SU-DHL-6 (cell line): Measurements from ENCODE around the gene FAM200A.
"Not testable (repeated sequence)": the region's sequence is repeated elsewhere in the genome, so short reads cannot be mapped to it uniquely, and the experiment has no call there.

Experiments used
- H2AFZ ChIP-seq: fragments of 200-600 bp; sonication (generic); 2 replicates; pipeline ENCODE4 v1.6.1; 2014; ENCODE audit warnings: low read depth, mild to moderate bottlenecking, moderate library complexity, mixed read lengths, antibody characterized with exemption, low read length; ENCODE audit not compliant: severe bottlenecking
- H3F3A ChIP-seq: fragments of 200-600 bp; shearing (Covaris generic); 2 replicates; pipeline ENCODE4 v1.6.0; 2016; ENCODE audit warnings: antibody characterized with exemption, mild to moderate bottlenecking; ENCODE audit not compliant: insufficient read depth
- H3K27ac ChIP-seq: fragments of 200-600 bp; sonication (generic); 2 replicates; pipeline ENCODE4 v1.5.1; 2016; ENCODE audit warnings: low read depth, mild to moderate bottlenecking, low read length, moderate library complexity, mixed read lengths
- H3K27me3 ChIP-seq: fragments of 200-600 bp; sonication (generic), shearing (Covaris generic); 2 replicates; pipeline ENCODE4 v1.6.0; 2014; ENCODE audit warnings: mild to moderate bottlenecking, low read length
- H3K36me3 ChIP-seq: fragments of 200-600 bp; sonication (generic); 2 replicates; pipeline ENCODE4 v1.6.1; 2014; ENCODE audit warnings: mild to moderate bottlenecking, low read length, mixed read lengths
- H3K4me2 ChIP-seq: fragments of 300-600, 200-600 bp; shearing (Covaris generic), sonication (generic); 2 replicates; pipeline ENCODE4 v1.6.0; 2014; ENCODE audit warnings: low read length, low read depth, mild to moderate bottlenecking; ENCODE audit not compliant: poor library complexity, severe bottlenecking
- H3K4me3 ChIP-seq: fragments of 200-600 bp; sonication (generic); 2 replicates; pipeline ENCODE4 v1.5.1; 2014; ENCODE audit warnings: antibody characterized with exemption, low read length, mild to moderate bottlenecking, mixed read lengths; ENCODE audit not compliant: insufficient read depth, poor library complexity, severe bottlenecking
- H3K79me2 ChIP-seq: fragments of 200-600 bp; sonication (generic); 2 replicates; pipeline ENCODE4 v1.6.1; 2014; ENCODE audit warnings: mild to moderate bottlenecking, low read length, moderate library complexity; ENCODE audit not compliant: insufficient read depth
- H3K9ac ChIP-seq: fragments of 200-600 bp; sonication (generic); 2 replicates; pipeline ENCODE4 v1.7.0; 2014; ENCODE audit warnings: mild to moderate bottlenecking, low read length
- H3K9me2 ChIP-seq: fragments of 200-600 bp; sonication (generic); replicated peaks from 2 replicates; pipeline ENCODE4 v1.6.1; 2014; ENCODE audit warnings: low read length; ENCODE audit not compliant: insufficient read depth
- H3K9me3 ChIP-seq: fragments of 200-600 bp; sonication (generic); 2 replicates; pipeline ENCODE4 v1.6.1; 2014; ENCODE audit warnings: low read length, mixed read lengths; ENCODE audit not compliant: insufficient read depth
- H4K20me1 ChIP-seq: fragments of 200-600 bp; sonication (generic); 2 replicates; pipeline ENCODE4 v1.6.1; 2014; ENCODE audit warnings: low read depth, mild to moderate bottlenecking, antibody characterized with exemption, low read length, moderate library complexity, mixed read lengths
- EZH2phosphoT487 ChIP-seq: fragments of 200-600 bp; sonication (generic), shearing (Covaris generic); conservative IDR thresholded peaks from 2 replicates; pipeline ENCODE4 v1.6.1; 2018; ENCODE audit warnings: mild to moderate bottlenecking, antibody characterized with exemption, low read length, moderate library complexity, mixed read lengths
- TF ChIP-seq, protein P1 (sequence below): fragments of 200-600 bp; sonication (generic); IDR thresholded peaks from one replicate; pipeline ENCODE4 v1.5.1; 2017; ENCODE audit warnings: antibody characterized with exemption, mild to moderate bottlenecking, low read length, moderate library complexity; ENCODE audit not compliant: insufficient read depth, poor library complexity, severe bottlenecking

FAM200A gene

DNA sequence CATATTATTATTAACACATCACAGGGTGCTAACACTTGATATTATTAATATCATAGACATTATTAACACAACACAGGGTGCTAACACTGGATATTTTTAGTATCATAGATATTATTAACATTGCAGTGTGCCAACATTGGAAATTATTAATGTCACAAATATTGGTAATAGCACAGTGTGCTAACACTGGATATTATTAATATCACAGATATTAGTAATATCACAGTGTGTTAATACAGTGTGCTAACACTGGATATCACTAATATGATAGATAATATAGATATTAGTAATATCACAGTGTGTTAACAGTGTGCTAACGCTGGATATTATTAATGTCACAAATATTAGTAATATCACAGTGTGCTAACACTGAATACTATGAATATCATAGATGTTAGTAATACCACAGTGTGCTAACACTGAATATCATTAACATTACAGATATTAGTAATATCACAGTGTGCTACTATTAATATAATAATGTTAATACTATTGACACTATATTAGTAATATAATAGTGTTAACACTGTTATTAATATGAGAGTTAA lies 44.6 kb upstream of the FAM200A start:
- Histone ChIP-seq H3K9ac (no peak overlapping the region), H3K4me2 (no peak overlapping the region), H3K4me3 (no peak overlapping the region), H3F3A (no peaks in the 10 kb centered on the region), H2AFZ (no peak overlapping the region), H3K9me3 (no peaks in the 10 kb centered on the region), H3K79me2 (no peaks in the 10 kb centered on the region), H3K36me3 (no peaks in the 10 kb centered on the region), H4K20me1 (no peaks in the 10 kb centered on the region), H3K27ac (no peak overlapping the region), H3K9me2 (no peaks in the 10 kb centered on the region), H3K27me3 (no peaks in the 10 kb centered on the region; the same call in 1 of the 2 replicates)
- TF ChIP-seq, protein P1, sequence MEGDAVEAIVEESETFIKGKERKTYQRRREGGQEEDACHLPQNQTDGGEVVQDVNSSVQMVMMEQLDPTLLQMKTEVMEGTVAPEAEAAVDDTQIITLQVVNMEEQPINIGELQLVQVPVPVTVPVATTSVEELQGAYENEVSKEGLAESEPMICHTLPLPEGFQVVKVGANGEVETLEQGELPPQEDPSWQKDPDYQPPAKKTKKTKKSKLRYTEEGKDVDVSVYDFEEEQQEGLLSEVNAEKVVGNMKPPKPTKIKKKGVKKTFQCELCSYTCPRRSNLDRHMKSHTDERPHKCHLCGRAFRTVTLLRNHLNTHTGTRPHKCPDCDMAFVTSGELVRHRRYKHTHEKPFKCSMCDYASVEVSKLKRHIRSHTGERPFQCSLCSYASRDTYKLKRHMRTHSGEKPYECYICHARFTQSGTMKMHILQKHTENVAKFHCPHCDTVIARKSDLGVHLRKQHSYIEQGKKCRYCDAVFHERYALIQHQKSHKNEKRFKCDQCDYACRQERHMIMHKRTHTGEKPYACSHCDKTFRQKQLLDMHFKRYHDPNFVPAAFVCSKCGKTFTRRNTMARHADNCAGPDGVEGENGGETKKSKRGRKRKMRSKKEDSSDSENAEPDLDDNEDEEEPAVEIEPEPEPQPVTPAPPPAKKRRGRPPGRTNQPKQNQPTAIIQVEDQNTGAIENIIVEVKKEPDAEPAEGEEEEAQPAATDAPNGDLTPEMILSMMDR, result no peak
- no peak for TF ChIP-seq EZH2phosphoT487

DNA sequence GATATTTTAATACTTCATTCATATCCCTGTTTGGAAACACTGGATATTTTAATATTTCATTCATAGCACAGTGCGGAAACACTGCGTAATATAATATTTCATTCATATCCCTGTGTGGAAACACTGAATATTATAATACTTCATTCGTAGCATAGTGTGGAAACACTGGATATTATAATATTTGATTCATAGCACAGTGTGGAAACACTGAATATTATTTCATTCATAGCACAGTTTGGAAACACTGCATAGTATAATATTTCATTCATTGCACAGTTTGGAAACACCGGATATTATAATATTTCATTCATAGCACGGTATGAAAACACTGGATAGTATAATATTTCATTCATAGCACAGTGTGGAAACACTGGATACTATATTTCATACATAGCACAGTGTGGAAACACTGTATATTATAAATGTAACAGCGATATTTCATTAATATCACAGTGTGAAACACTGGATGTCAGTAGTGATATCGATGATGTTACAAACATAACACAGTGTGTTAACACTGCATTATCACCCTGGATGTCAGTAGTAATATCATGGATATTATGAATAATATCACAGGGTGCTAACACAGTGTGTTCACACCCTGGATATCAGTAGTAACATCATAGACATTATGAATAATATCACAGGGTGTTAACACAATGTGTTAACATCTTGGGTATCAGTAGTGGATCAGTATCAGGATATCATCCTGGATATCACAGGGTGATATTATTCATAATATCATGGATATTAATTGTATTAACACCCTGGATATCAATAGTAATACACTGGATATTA lies 43.2 kb upstream of the FAM200A start:
- Histone ChIP-seq H4K20me1 (no peaks in the 10 kb centered on the region), H3K9ac (no peak overlapping the region), H3K27ac (no peak overlapping the region), H2AFZ (no peak overlapping the region), H3K27me3 (no peaks in the 10 kb centered on the region; the same call in 1 of the 2 replicates), H3K9me2 (no peaks in the 10 kb centered on the region), H3K79me2 (no peaks in the 10 kb centered on the region), H3F3A (no peaks in the 10 kb centered on the region), H3K36me3 (no peaks in the 10 kb centered on the region), H3K4me3 (no peak overlapping the region), H3K9me3 (no peaks in the 10 kb centered on the region), H3K4me2 (no peak overlapping the region)
- no peak for TF ChIP-seq EZH2phosphoT487
- TF ChIP-seq, protein P1, result no peak

DNA sequence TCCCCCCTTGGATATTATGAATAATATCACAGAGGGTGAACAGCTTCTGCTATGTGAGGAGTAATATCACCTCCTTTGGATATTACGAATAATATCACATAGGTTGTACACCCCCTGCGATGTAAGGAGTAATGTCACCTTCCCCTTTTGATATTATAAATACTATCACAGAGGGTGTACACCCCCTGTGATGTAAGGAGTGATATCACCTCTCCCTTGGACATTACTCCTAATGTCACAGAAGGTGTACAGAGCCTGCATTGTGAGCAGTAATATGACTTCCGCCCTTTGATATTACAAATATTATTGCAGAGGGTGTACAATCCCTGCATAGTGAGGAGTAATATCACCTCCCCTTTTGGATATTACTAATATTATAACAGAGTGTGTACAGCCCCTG lies 37.0 kb upstream of the FAM200A start:
- Histone ChIP-seq H3K4me3 (no peak overlapping the region), H3K27me3 (no peaks in the 10 kb centered on the region; the same call in 1 of the 2 replicates), H3K4me2 (no peak overlapping the region), H4K20me1 (no peaks in the 10 kb centered on the region), H3K9ac (no peak overlapping the region), H3K36me3 (no peaks in the 10 kb centered on the region), H3K9me2 (no peaks in the 10 kb centered on the region), H3F3A (no peaks in the 10 kb centered on the region), H3K79me2 (no peaks in the 10 kb centered on the region), H2AFZ (no peak overlapping the region), H3K9me3 (no peaks in the 10 kb centered on the region), H3K27ac (no peak overlapping the region)
- TF ChIP-seq, protein P1, result no peak
- TF ChIP-seq EZH2phosphoT487, result no peak

DNA sequence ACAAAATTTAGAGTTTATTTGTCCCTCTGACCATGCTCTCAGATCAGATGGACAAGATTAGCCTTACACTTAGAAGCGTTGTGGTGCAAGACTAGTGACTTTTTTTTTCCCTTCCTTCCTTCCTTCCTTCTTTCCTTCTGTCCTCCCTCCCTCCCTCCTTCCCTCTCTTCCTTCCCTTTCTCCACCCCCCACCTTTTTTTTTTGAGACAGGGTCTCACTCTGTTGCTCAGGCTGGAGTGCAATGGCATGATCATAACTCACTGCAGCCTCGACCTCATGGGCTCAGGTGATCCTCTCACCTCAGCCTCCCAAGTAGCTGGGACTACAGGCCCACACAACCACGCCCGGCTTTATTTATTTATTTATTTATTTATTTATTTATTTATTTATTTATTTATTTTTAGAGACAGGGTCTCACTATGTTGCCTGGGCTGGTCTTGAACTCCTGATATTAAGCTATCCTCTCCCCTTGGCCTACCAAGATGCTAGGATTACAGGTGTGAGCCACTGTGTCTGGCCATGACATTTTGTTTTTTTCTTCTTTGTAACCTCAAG lies 28.9 kb upstream of the FAM200A start:
- H3K9me2 ChIP-seq, H2AFZ ChIP-seq, H3K4me3 ChIP-seq, H3K79me2 ChIP-seq, H3F3A ChIP-seq, H3K9me3 ChIP-seq, H3K36me3 ChIP-seq, H3K27me3 ChIP-seq, H4K20me1 ChIP-seq, H3K9ac ChIP-seq, H3K27ac ChIP-seq, H3K4me2 ChIP-seq: not testable (repeated sequence)
